Neural crest cell (in vitro differentiated cells): ENCODE measurements around the gene CDHR2. TPM values are rescaled to one million over a fixed set of nuclear protein-coding genes. Genes with fewer than 3 reads are reported as not detected.

ENCODE experiments used
- DNase-seq: peaks from one replicate; pipeline ENCODE4 v3.0.0; 2021; ENCODE audit warnings: low read depth, mixed read lengths, low spot score
- H3K27ac Mint-ChIP-seq: one replicate; pipeline ENCODE4 v1.8.0; 2021; ENCODE audit warnings: mild to moderate bottlenecking, mixed read lengths; ENCODE audit not compliant: unreplicated experiment
- H3K27me3 Mint-ChIP-seq: 2 replicates; pipeline ENCODE4 v1.8.0; 2021; ENCODE audit warnings: low read depth, mild to moderate bottlenecking, mixed read lengths
- H3K36me3 Mint-ChIP-seq: 2 replicates; pipeline ENCODE4 v1.8.0; 2021; ENCODE audit warnings: low read depth, mild to moderate bottlenecking, mixed read lengths
- H3K4me1 Mint-ChIP-seq: 2 replicates; pipeline ENCODE4 v1.8.0; 2021; ENCODE audit warnings: mixed read lengths
- H3K4me3 Mint-ChIP-seq: one replicate; pipeline ENCODE4 v1.8.0; 2021; ENCODE audit warnings: mild to moderate bottlenecking, mixed read lengths
- H3K9me3 Mint-ChIP-seq: 2 replicates; pipeline ENCODE4 v1.8.0; 2021; ENCODE audit warnings: mixed read lengths
- CTCF ChIP-seq: fragments of 200-600 bp; sonication (generic); conservative IDR thresholded peaks from 2 replicates; pipeline ENCODE4 v1.5.0; 2021; ENCODE audit warnings: antibody characterized with exemption, mild to moderate bottlenecking
- total RNA-seq: library from RNA; stranded (reverse); gene quantifications from 2 replicates; pipeline ENCODE4 v1.2.1, GENCODE V29; 2021

CDHR2 gene
- total RNA-seq, 1 donor from 2014 or later, result not detected

GRCh38 chr5:176637556-176637955 is 88.4 kb downstream of the CDHR2 start:
- Mint-ChIP-seq H3K4me1 (no peaks in the 10 kb centered on the region), H3K27me3 (peaks cover 59% of the 10 kb centered on the region), H3K4me3 (no peak overlapping the region), H3K27ac (no peak overlapping the region), H3K36me3 (no peaks in the 10 kb centered on the region), H3K9me3 (peaks cover 3% of the 10 kb centered on the region)
- no peak for DNase-seq
- no peak for TF ChIP-seq CTCF

- no peaks in the 10 kb centered on the region for H3K36me3 Mint-ChIP-seq
- no peak overlapping the region for H3K27ac Mint-ChIP-seq
- peaks cover 3% of the 10 kb centered on the region for H3K9me3 Mint-ChIP-seq
- no peak for DNase-seq
- H3K27me3 Mint-ChIP-seq, result peaks cover 50% of the 10 kb centered on the region
- no peak overlapping the region for H3K4me3 Mint-ChIP-seq
- TF ChIP-seq CTCF, result no peak
- H3K4me1 Mint-ChIP-seq, result no peaks in the 10 kb centered on the region
These were observed 89.3 kb downstream of the CDHR2 start for GRCh38 chr5:176638437-176638836.

- no peak overlapping the region for H3K4me3 Mint-ChIP-seq
- H3K4me1 Mint-ChIP-seq, result no peaks in the 10 kb centered on the region
- peaks cover 3% of the 10 kb centered on the region for H3K9me3 Mint-ChIP-seq
- H3K27me3 Mint-ChIP-seq, result peaks cover 42% of the 10 kb centered on the region
- no peaks in the 10 kb centered on the region for H3K36me3 Mint-ChIP-seq
- H3K27ac Mint-ChIP-seq, result no peak overlapping the region
- no peak for DNase-seq
- no peak for TF ChIP-seq CTCF
These were observed 90.1 kb downstream of the CDHR2 start for GRCh38 chr5:176639208-176639607.

- no peak for DNase-seq
- H3K36me3 Mint-ChIP-seq, result no peaks in the 10 kb centered on the region
- no peak overlapping the region for H3K27ac Mint-ChIP-seq
- peaks cover 2% of the 10 kb centered on the region for H3K9me3 Mint-ChIP-seq
- H3K27me3 Mint-ChIP-seq, result peaks cover 37% of the 10 kb centered on the region
- no peak for TF ChIP-seq CTCF
- H3K4me1 Mint-ChIP-seq, result no peaks in the 10 kb centered on the region
- H3K4me3 Mint-ChIP-seq, result no peak overlapping the region
These were observed 90.8 kb downstream of the CDHR2 start for GRCh38 chr5:176639981-176640380.

GRCh38 chr5:176640616-176641015 is 91.5 kb downstream of the CDHR2 start:
- H3K4me3 Mint-ChIP-seq, result no peak overlapping the region
- TF ChIP-seq CTCF, result no peak
- H3K4me1 Mint-ChIP-seq, result no peaks in the 10 kb centered on the region
- H3K9me3 Mint-ChIP-seq, result no peaks in the 10 kb centered on the region
- H3K36me3 Mint-ChIP-seq, result no peaks in the 10 kb centered on the region
- no peak for DNase-seq
- no peak overlapping the region for H3K27ac Mint-ChIP-seq
- H3K27me3 Mint-ChIP-seq, result peaks cover 31% of the 10 kb centered on the region
